GM19452 (cell line): Measurements from ENCODE around the gene ABHD2.
"Not testable (repeated sequence)": the region's sequence is repeated elsewhere in the genome, so short reads cannot be mapped to it uniquely, and the experiment has no call there.

ENCODE experiments used
- ATAC-seq: cut with Tn5 transposase; IDR thresholded peaks from one replicate; pipeline ENCODE4 v1.9.1; 2021; ENCODE audit not compliant: unreplicated experiment

The ABHD2 gene

GRCh38 chr15:89136818-89137772 lies 48.8 kb downstream of the ABHD2 start:
- ATAC-seq = no peak

DNA sequence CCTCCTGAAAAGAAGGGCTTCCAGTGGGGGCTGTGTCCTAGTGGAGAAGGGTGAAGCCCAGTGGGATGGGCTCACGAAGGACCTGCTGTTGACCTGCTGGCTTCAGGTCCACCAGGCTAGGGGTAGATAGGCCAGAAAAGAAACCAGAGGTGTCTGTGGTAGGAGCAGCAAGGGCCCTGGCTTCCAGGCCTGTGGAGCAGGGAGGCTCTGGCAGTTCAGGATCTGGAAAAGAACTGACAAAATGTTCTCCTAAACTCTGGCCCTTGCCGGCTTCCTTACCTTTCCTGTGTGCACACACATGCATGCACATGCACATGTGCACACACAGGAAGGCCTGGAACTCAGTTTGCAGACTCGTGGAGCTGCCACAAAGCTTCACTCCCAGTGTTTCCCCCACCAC lies 49.7 kb downstream of the ABHD2 start:
- no peak for ATAC-seq

GRCh38 chr15:89138999-89139612 lies 50.9 kb downstream of the ABHD2 start:
- ATAC-seq = no peak

DNA sequence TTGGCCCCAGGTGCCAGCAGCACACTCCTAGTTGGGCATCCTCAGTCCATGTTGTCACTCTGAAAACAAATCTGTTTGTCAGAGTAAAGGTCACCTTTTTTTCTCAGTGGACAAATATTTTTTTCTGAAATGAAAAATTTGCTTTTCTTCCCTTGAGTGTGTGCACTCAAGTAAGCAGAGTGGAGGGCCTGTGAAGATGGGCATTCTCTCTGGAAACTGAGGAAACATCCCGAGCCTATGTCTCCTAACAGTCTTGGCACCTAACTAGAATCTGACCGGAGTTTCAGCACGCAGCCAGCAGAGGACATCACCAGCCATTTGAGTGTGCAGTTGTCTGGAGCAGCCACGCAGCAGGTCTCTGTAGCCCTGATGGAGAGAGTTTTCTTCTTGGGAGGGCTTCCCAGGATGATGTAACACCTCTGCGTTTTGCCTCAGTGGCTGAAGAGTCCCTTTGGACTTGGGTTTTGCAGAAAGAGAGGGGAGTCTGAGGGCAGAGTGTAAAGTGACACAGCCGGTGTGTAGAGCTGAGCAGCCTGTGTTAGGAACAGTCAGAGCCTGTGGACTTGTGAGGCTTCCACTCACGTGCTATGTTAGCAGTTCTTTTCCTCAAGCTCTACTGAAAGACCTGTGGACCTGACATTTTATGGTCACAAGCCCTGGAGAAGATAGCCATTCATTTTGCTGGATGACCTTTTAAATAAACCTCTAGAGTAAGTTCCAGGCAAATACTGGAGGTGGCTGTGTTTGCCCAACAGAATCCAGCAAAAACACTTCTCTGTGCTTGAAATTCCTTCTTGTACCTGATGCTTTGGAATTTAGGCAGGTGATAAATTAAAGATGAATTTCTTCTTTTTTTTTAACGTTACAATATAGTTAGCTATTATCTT lies 51.6 kb downstream of the ABHD2 start:
- ATAC-seq = no peak

DNA sequence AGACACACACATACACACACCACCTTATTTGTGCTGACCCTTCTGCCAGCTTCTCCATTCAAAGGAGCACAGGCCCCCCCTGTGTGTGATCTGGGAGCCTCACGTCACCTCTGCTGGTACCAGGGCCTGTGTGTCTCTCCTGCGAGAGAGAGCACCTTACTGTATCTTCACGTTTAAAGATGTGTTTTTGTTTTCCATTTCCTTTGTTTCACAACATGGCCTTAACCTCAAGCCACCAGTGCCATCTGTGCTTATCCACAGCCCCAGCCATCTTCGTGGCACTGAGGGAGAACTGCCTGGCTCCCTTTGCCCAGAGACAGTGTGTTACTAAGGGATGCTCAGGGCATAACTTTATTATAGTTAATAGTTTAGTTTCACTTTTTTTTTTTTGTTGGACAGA lies 52.3 kb downstream of the ABHD2 start:
- ATAC-seq = no peak

GRCh38 chr15:89141159-89141558 lies 52.9 kb downstream of the ABHD2 start:
- not testable (repeated sequence) for ATAC-seq

GRCh38 chr15:89141885-89142284 lies 53.6 kb downstream of the ABHD2 start:
- no peak for ATAC-seq

DNA sequence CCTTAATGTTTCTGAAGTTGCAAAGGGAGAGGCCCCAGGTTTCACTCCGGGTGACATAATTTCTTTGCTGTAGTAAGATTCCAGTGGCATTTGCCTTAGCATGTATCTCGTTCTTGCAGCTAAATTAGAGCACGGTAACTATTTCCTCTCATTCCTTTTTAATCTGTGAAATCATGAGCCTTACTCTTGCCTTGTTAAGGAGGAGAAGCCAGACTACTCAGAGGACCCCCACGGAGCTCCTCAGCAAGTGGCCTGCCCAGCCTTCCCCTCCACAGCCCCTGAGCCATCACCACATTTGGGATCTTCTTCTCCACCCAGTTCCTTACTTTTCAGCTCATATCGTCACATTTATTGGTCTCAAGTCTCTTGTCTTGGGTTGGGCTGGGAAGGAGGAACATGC lies 54.2 kb downstream of the ABHD2 start:
- no peak for ATAC-seq

DNA sequence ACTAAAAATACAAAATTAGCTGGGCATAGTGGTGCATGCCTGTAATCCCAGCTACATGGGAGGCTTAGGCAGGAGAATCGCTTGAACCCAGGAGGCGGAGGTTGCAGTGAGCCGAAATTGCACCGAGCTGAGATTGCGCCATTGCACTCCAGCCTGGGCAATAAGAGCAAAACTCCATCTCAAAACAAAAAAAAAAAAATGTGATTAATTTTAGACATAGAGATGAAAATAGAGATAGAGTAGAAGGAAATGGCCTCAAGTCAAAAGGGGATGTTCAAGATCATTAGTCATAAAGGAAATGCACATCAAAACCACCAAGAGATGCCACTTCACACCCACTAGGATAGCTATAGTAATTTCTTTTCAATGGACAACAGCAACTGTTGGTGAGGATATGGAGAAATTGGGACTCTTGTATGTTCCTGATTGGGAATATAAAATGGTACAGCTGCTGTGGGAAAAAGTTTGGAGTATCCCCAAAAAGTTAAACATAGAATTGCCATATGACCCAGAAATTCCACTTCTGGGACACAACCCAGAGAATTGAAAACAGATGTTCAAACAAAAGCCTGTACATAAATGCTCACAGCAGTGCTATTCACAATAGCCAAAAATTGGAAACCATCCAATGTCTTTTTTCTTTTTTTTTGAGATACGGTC lies 55.4 kb downstream of the ABHD2 start:
- no peak for ATAC-seq

- no peak for ATAC-seq
These were observed 56.2 kb downstream of the ABHD2 start for GRCh38 chr15:89144491-89144890.

DNA sequence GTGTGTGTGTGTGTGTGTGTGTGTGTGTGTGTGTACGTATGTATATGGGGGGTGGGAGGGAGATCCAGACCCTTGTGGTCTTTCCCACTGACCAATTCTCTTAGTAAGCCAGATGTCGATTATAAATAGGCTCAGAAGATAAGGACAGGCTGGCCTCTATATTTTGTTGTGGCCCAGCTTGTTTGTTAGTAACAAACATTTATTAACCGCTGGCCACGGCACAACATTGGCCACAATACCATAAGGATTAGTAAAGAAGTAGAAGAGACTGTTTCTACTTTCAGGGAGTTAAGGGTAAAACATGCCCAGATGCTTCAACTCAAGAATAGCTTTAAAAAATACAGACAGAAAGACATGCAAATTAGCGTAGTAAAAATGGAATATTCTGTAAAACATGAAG lies 58.1 kb downstream of the ABHD2 start:
- no peak for ATAC-seq

DNA sequence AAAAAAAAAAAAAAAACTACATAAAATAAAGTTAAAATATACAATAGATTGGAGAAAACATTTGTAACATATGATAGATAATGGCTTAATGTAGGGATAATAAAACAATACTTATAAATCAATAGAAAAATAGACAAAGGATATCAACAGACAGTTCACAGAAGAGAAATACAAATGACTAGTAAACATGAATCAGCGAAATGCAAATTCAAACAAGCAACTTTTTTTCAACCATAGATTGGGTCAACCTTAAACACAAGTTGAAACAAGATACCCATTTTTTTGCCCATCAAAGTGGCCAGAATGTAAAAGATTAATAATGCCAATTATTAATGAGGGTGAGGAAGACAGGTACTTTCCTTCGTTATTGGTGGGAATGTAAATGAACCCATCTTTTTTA lies 59.9 kb downstream of the ABHD2 start:
- ATAC-seq = no peak

DNA sequence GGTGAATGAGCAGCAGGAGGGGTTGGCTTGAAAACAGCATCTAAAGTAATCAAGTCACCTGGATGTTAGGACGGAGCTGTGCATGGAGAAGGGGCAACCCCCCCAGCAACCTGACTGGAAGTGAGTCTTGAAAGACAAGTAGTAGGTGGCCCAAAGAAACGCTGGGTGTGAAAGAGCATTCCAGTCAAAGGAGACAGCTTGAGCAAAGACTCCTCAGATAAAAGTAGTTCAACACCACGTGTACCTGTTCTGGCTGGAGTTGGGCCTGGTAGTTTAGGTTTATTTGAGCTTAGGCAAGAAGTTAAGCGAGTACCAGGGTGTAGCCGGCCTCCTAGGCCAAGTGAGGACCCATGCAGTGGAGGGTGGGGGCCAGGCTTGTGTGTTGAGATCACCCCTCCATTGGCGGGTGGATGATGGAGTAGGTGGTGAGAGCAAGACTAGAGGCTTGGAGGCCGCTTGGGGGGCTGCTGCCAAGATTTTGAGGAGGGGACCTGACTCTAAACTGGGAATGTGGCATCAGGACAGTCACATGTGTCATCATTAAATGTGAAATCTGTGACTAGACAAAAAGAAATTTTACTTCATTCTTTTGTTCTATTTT lies 61.3 kb downstream of the ABHD2 start:
- ATAC-seq = no peak

DNA sequence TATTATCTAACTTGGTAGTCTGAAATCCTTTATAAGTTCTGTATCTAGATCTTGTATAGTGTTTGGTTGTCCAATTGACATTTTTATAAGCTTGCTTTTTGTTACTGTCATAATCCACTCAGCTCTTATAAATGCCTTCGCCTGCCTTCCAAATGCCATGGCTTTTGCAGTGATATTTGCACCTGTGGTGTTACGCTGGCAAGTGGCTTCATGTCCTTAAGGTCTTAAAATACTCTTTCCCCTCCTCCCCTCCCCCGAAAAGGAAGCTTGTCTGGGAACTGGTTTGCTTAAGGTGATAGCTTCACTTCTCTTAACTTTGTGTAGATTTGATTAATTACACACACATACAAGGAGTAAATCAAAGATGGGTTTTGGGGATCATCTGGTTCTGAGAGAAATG lies 62.0 kb downstream of the ABHD2 start:
- ATAC-seq = no peak

DNA sequence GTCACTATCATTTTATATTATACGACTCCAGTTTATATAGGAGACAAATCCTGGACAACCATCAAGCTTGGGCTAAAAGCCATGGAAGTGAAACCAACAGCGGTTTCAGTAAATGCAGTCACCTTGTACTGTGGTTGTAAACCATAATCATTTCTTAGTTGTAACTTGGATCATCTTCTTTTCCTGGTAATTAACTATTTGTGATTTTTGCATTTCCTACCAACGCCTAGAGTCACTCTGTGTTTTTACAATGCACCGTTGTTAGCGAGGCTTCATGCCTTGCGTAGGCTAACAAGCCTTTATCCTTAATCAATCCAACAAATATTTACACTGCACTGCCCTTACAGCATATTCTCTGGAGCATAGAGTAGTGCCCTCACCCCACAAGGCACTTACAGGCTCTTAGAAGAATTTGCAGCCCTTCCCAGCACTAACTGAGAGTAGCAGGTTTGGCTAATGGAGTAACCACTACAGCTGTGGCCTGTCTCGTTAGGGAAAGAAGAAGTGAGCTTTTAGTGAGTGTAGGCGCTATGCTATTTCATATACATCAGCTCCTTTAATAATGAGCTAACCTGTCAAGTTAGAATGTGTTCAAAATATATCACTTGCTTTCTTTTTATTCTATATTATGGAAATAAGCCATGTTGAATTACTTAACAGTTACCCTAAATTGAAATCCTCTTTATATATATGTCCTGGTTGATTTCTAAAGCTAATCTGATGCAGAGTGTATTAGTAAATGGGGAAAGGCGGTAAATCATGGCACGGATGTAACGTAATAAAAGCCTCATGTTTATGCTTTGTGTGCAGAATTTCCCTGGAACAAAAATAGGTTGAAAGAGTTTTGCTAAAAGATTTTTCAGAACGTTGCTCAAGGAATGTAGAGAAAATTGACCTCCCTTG lies 62.8 kb downstream of the ABHD2 start:
- ATAC-seq = no peak

- no peak for ATAC-seq
These were observed 66.9 kb downstream of the ABHD2 start for GRCh38 chr15:89155122-89155521.

DNA sequence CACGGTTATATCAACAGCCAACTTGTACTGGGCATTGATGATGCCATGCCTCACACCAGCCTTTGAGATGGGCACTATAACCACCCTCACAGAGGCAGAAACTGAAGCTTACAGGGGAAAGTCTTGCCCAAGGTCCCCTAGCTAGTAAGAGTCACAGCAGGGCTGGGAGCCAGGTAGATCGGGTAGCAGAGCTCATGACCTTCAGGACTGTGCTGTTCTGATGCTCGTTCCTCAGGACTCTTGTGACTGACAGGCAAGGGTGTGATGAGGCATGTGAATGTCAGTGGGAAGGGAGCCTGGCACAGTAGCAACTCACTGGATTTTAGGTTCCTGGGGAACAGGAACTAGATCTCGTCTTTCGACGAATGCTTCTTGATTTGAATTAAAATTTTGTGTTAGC lies 67.4 kb downstream of the ABHD2 start:
- no peak for ATAC-seq

DNA sequence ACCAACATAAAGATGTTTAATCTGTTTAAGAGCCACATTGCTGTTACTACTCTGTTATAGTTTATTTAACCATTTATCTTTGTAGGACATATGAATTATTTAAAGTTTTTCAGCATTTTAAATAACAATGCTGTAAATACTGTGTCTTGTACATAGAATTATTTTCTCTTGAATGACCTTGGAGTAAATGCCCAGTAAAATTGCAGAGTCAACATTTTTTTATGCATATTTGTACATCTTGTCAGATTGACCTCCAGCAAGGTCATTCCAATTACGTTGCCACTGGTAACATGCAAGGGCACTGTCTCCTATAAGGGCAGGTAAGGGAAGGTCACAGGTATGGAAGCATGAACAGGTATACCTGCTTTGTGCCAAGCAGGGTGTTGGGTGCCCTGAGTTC lies 68.8 kb downstream of the ABHD2 start:
- no peak for ATAC-seq

- ATAC-seq = no peak
These were observed 69.8 kb downstream of the ABHD2 start for GRCh38 chr15:89157918-89158564.
